K562 (cell line): ENCODE measurements around the gene TRNT1. TPM values are rescaled to one million over a fixed set of nuclear protein-coding genes. Genes with fewer than 3 reads are reported as not detected.
A peak's percentile ranks its signal among the peaks of the same experiment; 100 is the strongest.

ENCODE experiments used
- ATAC-seq: fragments of 200-7000 bp; cut with Tn5 transposase; 3 replicates; pipeline ENCODE4 v1.9.1; 2020; ENCODE audit warnings: moderate library complexity
- BruUV-seq: library from RNA; stranded (reverse); fragments of 400-500 nt; replicated peaks from 2 replicates; lab custom pipeline; 2021; lab: Mats Ljungman, UMichigan
- CTCF ChIA-PET: fragments of 300-600 bp; formaldehyde crosslinking; extraction: SDS; loops from one replicate; lab custom pipeline; 2021; ENCODE audit warnings: low intra/inter-chr PET ratio; lab: Yijun Ruan, JAX
- POLR2A ChIA-PET: fragments of 300-600, 350-650 bp; sonication (Branson Sonifier 250); formaldehyde crosslinking; extraction: SDS; loops from one replicate; lab custom pipeline; 2021; ENCODE audit warnings: antibody characterized with exemption, inconsistent platforms; lab: Yijun Ruan, JAX
- DNase-seq, 4 experiments: peaks; one replicate each; pipeline versions ENCODE4 v3.0.0 to v3.0.0-alpha.2; 2011 to 2018; ENCODE audit warnings: low spot score in 3 of 4, mixed read lengths in 3 of 4; ENCODE audit errors: extremely low read depth in 1 of 4
- FAIRE-seq: peaks from 2 replicates; lab custom pipeline; 2011; peaks lifted over from hg19 to GRCh38; lab: Jason Lieb, UNC
- H2AFZ ChIP-seq: 2 replicates; pipeline ENCODE4 v1.6.0; 2011; ENCODE audit warnings: low read depth, low read length, control low read depth, inconsistent platforms
- H3K27ac ChIP-seq: fragments of 200-600 bp; 3 replicates; pipeline ENCODE4 v1.8.0; 2011; ENCODE audit warnings: low read depth, mild to moderate bottlenecking, control low read depth, inconsistent platforms, low read length, moderate library complexity, mixed read lengths; ENCODE audit errors: extremely low read depth
- H3K27me3 ChIP-seq, 2 experiments: fragments of 300-600 bp in 1 of 2; 2 replicates in 1 of 2; 3 replicates in 1 of 2; pipeline versions ENCODE4 v1.6.0 to v1.8.0; 2011; ENCODE audit warnings: inconsistent platforms in 2 of 2, low read length in 2 of 2, mild to moderate bottlenecking in 1 of 2, mixed read lengths in 1 of 2, moderate library complexity in 1 of 2; ENCODE audit not compliant: control insufficient read depth in 2 of 2, insufficient read depth in 2 of 2
- H3K36me3 ChIP-seq: fragments of 300-600 bp; 3 replicates; pipeline ENCODE4 v1.8.0; 2011; ENCODE audit warnings: mild to moderate bottlenecking, low read length, inconsistent platforms; ENCODE audit not compliant: control insufficient read depth, insufficient read depth
- H3K4me1 ChIP-seq, 2 experiments: fragments of 200-600 bp in 1 of 2; replicated peaks in 1 of 2; 2 replicates in 1 of 2; 3 replicates in 1 of 2; pipeline versions ENCODE4 v1.5.1 to v1.8.0; 2011; ENCODE audit warnings: inconsistent platforms in 2 of 2, low read length in 2 of 2, mild to moderate bottlenecking in 1 of 2, mixed read lengths in 1 of 2, moderate library complexity in 1 of 2; ENCODE audit not compliant: control insufficient read depth in 2 of 2, insufficient read depth in 2 of 2
- H3K4me2 ChIP-seq: 2 replicates; pipeline ENCODE4 v1.6.1; 2011; ENCODE audit warnings: low read length, control low read depth, inconsistent platforms, mixed read lengths; ENCODE audit not compliant: insufficient read depth
- H3K4me3 ChIP-seq: fragments of 200-600 bp; sonication (generic), shearing (Covaris generic); 2 replicates; pipeline ENCODE4 v1.5.1; 2016; ENCODE audit warnings: control low read depth, inconsistent platforms
- H3K79me2 ChIP-seq: fragments of 200-600 bp; 3 replicates; pipeline ENCODE4 v1.8.0; 2011; ENCODE audit warnings: low read length, inconsistent platforms; ENCODE audit not compliant: control insufficient read depth, insufficient read depth
- H3K9ac ChIP-seq, 2 experiments: 2 replicates each; pipeline versions ENCODE4 v1.6.0 to v1.6.1; 2011; ENCODE audit warnings: low read depth in 2 of 2, low read length in 2 of 2, control low read depth in 1 of 2, inconsistent platforms in 1 of 2, mild to moderate bottlenecking in 1 of 2, mixed read lengths in 1 of 2; ENCODE audit not compliant: insufficient read depth in 1 of 2
- H3K9me1 ChIP-seq: one replicate; pipeline ENCODE4 v1.6.0; 2011; ENCODE audit warnings: inconsistent platforms, mild to moderate bottlenecking, low read length, moderate library complexity; ENCODE audit not compliant: control insufficient read depth, insufficient read depth
- H3K9me3 ChIP-seq: replicated peaks from 2 replicates; pipeline ENCODE4 v1.5.1; 2011; ENCODE audit warnings: low read depth, low read length, inconsistent platforms; ENCODE audit not compliant: control insufficient read depth, insufficient read depth
- H4K20me1 ChIP-seq: replicated peaks from 2 replicates; pipeline ENCODE4 v1.6.1; 2011; ENCODE audit warnings: low read length, inconsistent platforms, mixed read lengths; ENCODE audit not compliant: control insufficient read depth, insufficient read depth
- AFF4 ChIP-seq: sonication (generic); formaldehyde crosslinking; IDR thresholded peaks from 2 replicates; pipeline ENCODE4 v1.8.0; 2023; ENCODE audit warnings: mild to moderate bottlenecking, missing genetic modification reagents
- BRF1 ChIP-seq: IDR thresholded peaks from 3 replicates; pipeline ENCODE4 v1.6.1; 2011; ENCODE audit warnings: borderline replicate concordance, mild to moderate bottlenecking; ENCODE audit not compliant: insufficient read length; ENCODE audit errors: extremely low read depth
- DPF2 ChIP-seq: fragments of 450-650 bp; IDR thresholded peaks from 2 replicates; pipeline ENCODE4 v1.6.1; 2016
- FOSL1 ChIP-seq: fragments of 200-800 bp; sonication (Bioruptor generic); conservative IDR thresholded peaks from 2 replicates; pipeline ENCODE4 v1.6.1; 2016; ENCODE audit warnings: missing genetic modification characterization, missing compliant biosample characterization
- GTF2E2 ChIP-seq: fragments of 200-800 bp; sonication (Bioruptor generic); IDR thresholded peaks from 2 replicates; pipeline ENCODE4 v1.6.1; 2016; ENCODE audit warnings: missing genetic modification characterization, missing compliant biosample characterization
- HDAC1 ChIP-seq, 2 experiments: fragments of 450-650 bp; IDR thresholded peaks; 2 replicates each; pipeline ENCODE4 v1.6.1; 2016 to 2017; ENCODE audit warnings: inconsistent platforms in 1 of 2, mild to moderate bottlenecking in 1 of 2, moderate library complexity in 1 of 2
- HES1 ChIP-seq: fragments of 450-650 bp; IDR thresholded peaks from 2 replicates; pipeline ENCODE4 v1.6.1; 2016; ENCODE audit warnings: low read depth, mild to moderate bottlenecking, moderate library complexity
- HIVEP1 ChIP-seq: fragments of 250-450 bp; sonication (Bioruptor Pico); IDR thresholded peaks from 2 replicates; pipeline ENCODE4 v1.4.0; 2020; ENCODE audit warnings: mild to moderate bottlenecking
- KLF10 ChIP-seq: fragments of 250-450 bp; sonication (Bioruptor Pico); IDR thresholded peaks from 2 replicates; pipeline ENCODE4 v1.6.1; 2021; ENCODE audit warnings: matching md5 sums
- PHB ChIP-seq: fragments of 250-450 bp; sonication (Bioruptor Pico); IDR thresholded peaks from 2 replicates; pipeline ENCODE4 v1.5.0; 2021
- SAP30 ChIP-seq: fragments of 200-600 bp; sonication (generic); IDR thresholded peaks from 2 replicates; pipeline ENCODE4 v1.6.1; 2012; ENCODE audit warnings: borderline replicate concordance, low read depth, mild to moderate bottlenecking, moderate library complexity, low read length, control low read depth, inconsistent platforms; ENCODE audit not compliant: insufficient read depth, poor library complexity, severe bottlenecking
- SLC30A9 ChIP-seq: fragments of 250-450 bp; sonication (Bioruptor Pico); IDR thresholded peaks from 2 replicates; pipeline ENCODE4 v1.8.0; 2022; ENCODE audit warnings: mild to moderate bottlenecking, moderate library complexity
- STAG1 ChIP-seq: sonication (generic); formaldehyde crosslinking; IDR thresholded peaks from 2 replicates; pipeline ENCODE4 v1.5.0; 2020; ENCODE audit warnings: missing genetic modification reagents, borderline replicate concordance
- ZBTB49 ChIP-seq: sonication (generic); formaldehyde crosslinking; IDR thresholded peaks from 2 replicates; pipeline ENCODE4 v1.8.0; 2022; ENCODE audit warnings: missing genetic modification reagents, mild to moderate bottlenecking, borderline replicate concordance
- ZC3H4 ChIP-seq: sonication (generic); formaldehyde crosslinking; IDR thresholded peaks from 2 replicates; pipeline ENCODE4 v1.9.0; 2021; ENCODE audit warnings: missing genetic modification reagents, borderline replicate concordance
- WGBS: fragments of 100-300 bp; shearing (Covaris generic); methylation state at CpG from one replicate; pipeline ENCODE4 v1.1.6; 2016; ENCODE audit warnings: low coverage, mixed read lengths; ENCODE audit not compliant: insufficient coverage; ENCODE audit errors: missing lambda C conversion rate; 5-methylcytosine and 5-hydroxymethylcytosine counted together
- in situ Hi-C: fragments of 300-500 bp; cut with MboI; formaldehyde crosslinking; loops from 4 replicates; pipeline ENCODE4 v1.15.0; 2018; ENCODE audit warnings: inconsistent platforms, mixed read lengths
- intact Hi-C: fragments of 100-400 bp; cut with micrococcal nuclease; formaldehyde crosslinking; loops from 2 replicates; pipeline ENCODE4 v1.14.2; 2022
- polyA plus RNA-seq, 8 experiments: library from polyadenylated mRNA; depleted of rRNA in 4 of 8; stranded (reverse) in 5 of 8; unstranded in 3 of 8; fragments of >200 nt; fragmentation: Nextera tagmentation in 2 of 8; fragmentation: Illumina TruSeq in 1 of 8; extraction: Ambion mirVana in 2 of 8; extraction: Trizol in 1 of 8; gene quantifications; 2 replicates each; pipeline versions ENCODE4 v1.2.1 to v1.2.3, GENCODE V29; 2011 to 2014; ENCODE audit warnings: inconsistent platforms in 1 of 8, missing spikeins in 1 of 8
- total RNA-seq, 7 experiments: library from RNA; depleted of rRNA in 6 of 7; stranded (reverse); fragments of >200 nt in 6 of 7; fragmentation: Illumina TruSeq in 2 of 7; extraction: Trizol in 2 of 7; gene quantifications; 2 replicates each; pipeline versions ENCODE4 v1.2.1 to v1.2.3, GENCODE V29; 2011 to 2021; ENCODE audit warnings: low replicate concordance in 1 of 7

The TRNT1 gene
- total and polyA plus RNA-seq, 9 of the 15 experiments (the other 6 are each of a cell fraction or from before 2014, with no cell fraction given) = 38.1 to 58.2 (median 47.4) TPM

- Histone ChIP-seq H3K27ac (peak overlapping the region; percentile 79; the same call in 2 of the 3 replicates), H3K9me1 (no peaks in the 10 kb centered on the region), H3K4me1 (peaks cover 4 to 18% of the 10 kb centered on the region in 2 experiments; a peak in 3 of 5 replicates), H3K9ac (peak overlapping the region in 1 of 2 experiments; percentile 84; a peak in 2 of 4 replicates), H3K4me2 (peak overlapping the region; percentile 96), H4K20me1 (no peaks in the 10 kb centered on the region; the same call in 1 of the 2 replicates), H2AFZ (no peak overlapping the region), H3K27me3 (no peaks in the 10 kb centered on the region; a peak in 1 of 5 replicates), H3K4me3 (peak overlapping the region; percentile 80), H3K36me3 (peaks cover 26% of the 10 kb centered on the region; the same call in 2 of the 3 replicates), H3K79me2 (peaks cover 40% of the 10 kb centered on the region), H3K9me3 (no peaks in the 10 kb centered on the region)
- intact Hi-C loops (loop anchor here (10.0 kb wide), 1 partner anchor 143 kb away; no protein-coding TSS in a partner anchor), in situ Hi-C loops (no loop called here)
- ChIA-PET POLR2A (interaction anchor here (0.8 to 1.2 kb wide), 2 partner anchors 14 to 253 kb away, joined by 3 to 4 read pairs; no protein-coding TSS in a partner anchor), CTCF (no interaction called here)
- no peak for FAIRE-seq
- WGBS = 34% methylated on average over 10 of the region's 10 CpGs
- DNase-seq = peak; percentile 30 to 46 (median 40)
- no TSS peak for BruUV-seq
- no peak for ATAC-seq
- TF ChIP-seq DPF2 (peak; percentile 73), GTF2E2 (tag) (no peak), SAP30 (no peak), STAG1 (CRISPR knock-in tag) (no peak), FOSL1 (tag) (peak; percentile 95), KLF10 (CRISPR knock-in tag) (no peak), HES1 (no peak), ZBTB49 (CRISPR knock-in tag) (no peak), HIVEP1 (CRISPR knock-in tag) (no peak), AFF4 (CRISPR knock-in tag) (no peak), HDAC1 (IDR thresholded peaks at IDR 0.05) (0 out of 4 replicates have a peak, but pooled peaks of 1 of the 2 experiments have one; percentile 22), BRF1 (no peak), ZC3H4 (CRISPR knock-in tag) (no peak), SLC30A9 (CRISPR knock-in tag) (no peak), PHB (CRISPR knock-in tag) (no peak)
Observed at GRCh38 chr3:3177861-3178497, 51.2 kb downstream of the TRNT1 start.
